Activated naive CD4-positive, alpha-beta T cell treated with Interleukin-2 at 50 U/mL for 16 hours (primary cell): ENCODE measurements around the gene KIF13A.
"Not testable (repeated sequence)": the region's sequence is repeated elsewhere in the genome, so short reads cannot be mapped to it uniquely, and the experiment has no call there.

Source experiments
- DNase-seq: peaks from one replicate; pipeline ENCODE4 v3.0.0-alpha.2; 2020

Gene KIF13A

DNA sequence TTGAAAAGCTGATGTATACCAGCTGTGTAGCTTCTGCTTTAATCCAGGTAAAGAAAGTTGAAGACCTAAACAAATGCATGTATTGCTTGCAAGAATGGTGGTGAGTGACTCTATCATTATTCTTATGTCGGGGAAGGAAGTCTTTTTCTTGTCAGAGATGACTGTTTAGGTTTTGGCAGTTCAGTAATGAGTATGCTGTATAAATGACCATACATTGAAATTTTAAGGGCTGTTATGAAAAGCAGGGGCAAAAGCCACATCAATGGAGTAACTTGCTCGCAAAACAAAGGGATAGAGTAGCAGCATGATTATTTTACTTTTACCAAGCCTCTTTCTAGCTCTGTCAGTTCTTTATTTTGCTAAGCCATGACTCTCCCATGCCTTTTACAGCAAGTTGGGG, 224.8 kb downstream of the KIF13A start:
- no peak for DNase-seq

DNA sequence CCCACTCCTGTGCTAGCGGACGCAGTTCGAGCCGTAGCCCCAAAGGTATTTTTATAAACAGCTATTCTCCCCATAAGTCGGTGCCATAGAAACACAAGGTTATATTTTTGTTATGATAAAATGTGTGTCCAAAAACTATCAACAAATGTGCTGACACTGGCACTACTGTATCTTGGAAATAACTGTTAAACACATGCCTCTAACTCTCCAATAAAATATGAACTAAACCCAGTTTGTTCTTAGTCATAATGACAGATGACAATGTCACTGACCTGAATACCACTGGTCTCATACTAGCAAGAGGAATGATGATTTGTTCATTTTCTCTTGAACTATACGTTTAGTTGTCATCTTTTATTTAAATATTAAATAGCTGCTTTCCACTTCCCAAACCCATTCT, 229.3 kb downstream of the KIF13A start:
- no peak for DNase-seq

DNA sequence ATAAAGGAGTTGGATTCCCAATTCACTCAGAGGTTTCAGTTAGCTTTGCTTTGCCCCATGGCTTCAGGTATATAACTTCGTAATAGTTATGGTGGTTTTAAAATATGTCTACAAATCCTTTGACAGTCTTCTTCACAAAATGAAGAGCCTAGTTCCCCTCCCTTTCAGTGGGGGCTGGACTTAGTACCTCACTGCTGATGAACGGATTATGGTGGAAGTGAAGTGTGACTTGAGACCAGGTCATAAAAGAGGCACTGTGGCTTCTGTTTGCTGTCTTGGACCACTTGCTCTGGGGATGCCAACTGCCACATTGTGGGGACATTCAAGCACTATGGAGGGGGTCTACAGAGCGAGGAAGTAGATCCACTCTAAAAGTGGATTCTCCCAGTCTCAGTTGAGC, 233.2 kb downstream of the KIF13A start:
- DNase-seq, result no peak

DNA sequence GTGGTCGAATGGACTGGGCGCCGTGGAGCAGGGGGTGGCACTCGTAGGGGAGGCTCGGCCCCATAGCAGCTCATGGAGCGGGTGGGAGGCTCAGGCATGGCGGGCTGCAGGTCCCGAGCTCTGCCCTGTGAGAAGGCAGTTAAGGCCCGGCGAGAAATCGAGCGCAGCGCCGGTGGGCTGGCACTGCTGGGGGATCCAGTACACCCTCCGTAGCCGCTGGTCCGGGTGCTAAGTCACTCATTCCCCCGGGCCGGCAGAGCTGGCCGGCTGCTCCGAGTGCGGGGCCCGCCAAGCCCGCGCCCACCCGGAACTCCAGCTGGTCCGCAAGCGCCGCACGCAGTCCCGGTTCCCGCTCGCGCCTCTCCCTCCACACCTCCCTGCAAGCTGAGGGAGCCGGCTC, 242.1 kb downstream of the KIF13A start:
- DNase-seq, result not testable (repeated sequence)

DNA sequence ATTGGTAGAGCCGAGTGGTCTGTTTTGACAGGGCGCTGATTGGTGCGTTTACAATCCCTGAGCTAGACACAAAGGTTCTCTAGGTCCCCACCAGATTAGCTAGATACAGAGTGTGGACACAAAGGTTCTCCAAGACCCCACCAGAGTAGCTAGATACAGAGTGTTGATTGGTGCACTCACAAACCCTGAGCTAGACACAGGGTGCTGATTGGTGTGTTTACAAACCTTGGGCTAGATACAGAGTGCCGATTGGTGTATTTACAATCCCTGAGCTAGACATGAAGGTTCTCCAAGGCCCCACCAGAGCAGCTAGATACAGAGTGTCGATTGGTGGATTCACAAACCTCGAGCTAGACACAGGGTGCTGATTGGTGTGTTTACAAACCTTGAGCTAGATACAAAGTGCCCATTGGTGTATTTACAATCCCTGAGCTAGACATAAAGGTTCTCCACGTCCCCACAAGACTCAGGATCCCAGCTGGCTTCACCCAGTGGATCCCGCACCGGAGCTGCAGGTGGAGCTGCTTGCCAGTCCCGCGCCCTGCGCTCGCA, 242.6 kb downstream of the KIF13A start:
- DNase-seq, result not testable (repeated sequence)

DNA sequence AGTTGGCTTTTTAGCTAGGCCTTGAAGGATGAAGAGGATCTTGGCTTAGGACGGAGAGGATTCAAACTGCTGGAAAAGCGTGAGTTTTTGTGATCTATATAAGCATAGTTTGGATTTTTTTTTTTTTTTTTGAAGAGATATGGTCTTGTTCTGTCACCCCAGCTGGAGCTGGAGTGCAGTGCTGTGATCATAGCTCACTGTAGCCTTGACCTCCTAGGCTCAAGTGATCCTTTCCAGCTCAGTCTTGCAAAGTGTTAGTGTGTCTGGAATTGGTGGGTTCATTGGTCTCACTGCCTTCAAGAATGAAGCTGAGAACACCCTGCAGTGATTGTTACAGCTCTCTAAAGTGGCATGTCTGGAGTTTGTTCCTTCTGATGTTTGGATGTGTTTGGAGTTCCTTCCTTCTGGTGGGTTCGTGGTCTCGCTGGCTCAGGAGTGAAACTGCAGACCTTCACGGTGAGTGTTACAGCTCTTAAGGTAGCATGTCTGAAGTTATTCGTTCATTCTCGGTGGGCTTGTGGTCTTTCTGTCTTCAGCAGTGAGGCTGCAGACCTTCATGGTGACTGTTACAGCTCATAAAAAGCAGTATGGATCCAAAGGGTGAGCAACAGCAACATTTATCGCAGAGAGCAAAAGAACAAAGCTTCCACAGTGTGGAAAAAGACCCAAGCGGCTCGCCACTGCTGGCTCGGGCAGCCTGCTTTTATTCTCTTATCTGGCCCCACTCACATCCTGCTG, 243.2 kb downstream of the KIF13A start:
- DNase-seq, result no peak

DNA sequence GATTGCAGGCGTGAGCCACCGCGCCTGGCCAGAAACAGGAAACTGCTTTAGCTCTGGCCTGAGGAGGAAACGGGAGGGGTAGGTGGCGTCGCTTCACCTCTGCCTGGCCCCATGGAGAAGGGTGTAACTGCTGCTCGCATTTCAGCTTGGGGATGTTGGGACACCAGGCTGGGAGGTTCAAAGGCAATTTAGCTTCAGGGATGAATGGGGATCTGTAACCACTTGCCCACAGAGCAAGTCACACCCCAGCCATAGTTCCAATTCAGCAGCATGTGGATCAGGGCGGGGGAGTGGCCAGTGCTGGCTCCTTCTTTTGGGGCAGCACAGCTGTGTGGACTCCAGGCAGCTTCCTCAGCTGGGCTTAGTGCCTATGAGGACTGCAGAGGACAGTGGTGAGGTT, 245.9 kb downstream of the KIF13A start:
- no peak for DNase-seq

DNA sequence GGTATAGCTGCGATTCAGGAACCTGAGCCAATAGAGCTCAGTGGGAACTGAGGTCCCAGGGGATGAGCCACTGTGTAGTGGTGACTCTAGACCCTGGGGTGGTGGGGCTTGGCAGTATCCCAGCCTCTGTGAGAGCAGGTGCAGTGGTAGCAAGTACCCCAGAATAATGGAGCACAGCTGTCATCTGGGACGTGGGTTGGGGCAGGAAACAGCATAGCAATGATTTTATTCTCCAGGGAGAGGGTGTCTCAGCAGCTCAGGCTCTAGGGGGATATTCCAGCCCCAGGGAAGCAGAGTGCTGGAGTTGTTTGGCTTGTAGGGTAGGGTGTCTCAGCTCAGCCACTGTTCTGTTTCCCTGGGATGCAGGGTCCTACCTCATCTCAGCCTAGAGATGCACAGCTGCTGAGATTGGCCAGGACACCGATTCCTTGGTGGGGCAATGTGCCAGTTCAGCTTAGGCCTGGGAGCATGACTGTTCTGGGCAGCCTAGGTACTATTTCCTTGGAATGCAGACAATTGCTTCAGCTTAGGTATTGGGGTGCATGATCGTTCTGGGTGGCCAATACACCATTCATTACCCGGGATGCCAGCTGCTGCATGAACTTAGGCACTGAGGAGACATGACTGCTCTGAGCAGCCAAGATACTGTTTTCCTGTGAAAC, 246.7 kb downstream of the KIF13A start:
- DNase-seq, result no peak

DNA sequence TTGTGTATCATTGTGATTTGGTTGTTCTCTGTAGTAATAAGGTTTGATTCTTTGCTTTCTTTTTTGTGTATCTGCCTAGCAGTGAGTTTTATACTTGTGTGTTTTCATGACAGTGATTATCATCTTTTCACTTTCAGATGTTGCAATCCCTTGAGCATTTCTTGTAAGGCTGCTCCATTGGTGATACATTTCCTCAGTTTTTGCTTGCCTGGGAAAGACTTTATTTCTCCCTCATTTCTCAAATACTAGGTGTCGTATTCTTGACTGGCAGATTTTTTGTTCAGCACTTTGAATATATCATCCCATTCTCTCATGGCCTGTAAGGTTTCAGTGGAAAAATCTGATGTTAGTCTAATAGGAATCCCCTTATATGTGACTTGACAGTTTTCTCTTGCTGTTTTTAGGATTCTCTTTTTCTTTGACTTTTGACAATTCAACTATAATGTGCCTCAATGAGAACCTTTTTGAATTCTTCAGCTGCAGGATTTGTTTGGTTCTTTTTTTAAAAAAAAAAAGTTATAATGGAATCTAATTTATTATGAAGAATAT, 249.7 kb downstream of the KIF13A start:
- no peak for DNase-seq

DNA sequence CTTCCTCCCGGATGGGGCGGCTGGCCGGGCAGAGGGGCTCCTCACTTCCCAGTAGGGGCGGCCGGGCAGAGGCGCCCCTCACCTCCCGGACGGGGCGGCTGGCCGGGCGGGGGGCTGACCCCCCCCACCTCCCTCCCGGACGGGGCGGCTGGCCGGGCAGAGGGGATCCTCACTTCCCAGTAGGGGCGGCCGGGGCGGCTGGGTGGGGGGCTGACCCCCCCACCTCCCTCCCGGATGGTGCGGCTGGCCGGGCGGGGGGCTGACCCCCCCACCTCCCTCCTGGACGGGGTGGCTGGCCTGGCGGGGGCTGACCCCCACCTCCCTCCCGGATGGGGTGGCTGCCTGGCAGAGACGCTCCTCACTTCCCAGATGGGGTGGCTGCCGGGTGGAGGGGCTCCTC, 252.1 kb downstream of the KIF13A start:
- DNase-seq, result not testable (repeated sequence)

DNA sequence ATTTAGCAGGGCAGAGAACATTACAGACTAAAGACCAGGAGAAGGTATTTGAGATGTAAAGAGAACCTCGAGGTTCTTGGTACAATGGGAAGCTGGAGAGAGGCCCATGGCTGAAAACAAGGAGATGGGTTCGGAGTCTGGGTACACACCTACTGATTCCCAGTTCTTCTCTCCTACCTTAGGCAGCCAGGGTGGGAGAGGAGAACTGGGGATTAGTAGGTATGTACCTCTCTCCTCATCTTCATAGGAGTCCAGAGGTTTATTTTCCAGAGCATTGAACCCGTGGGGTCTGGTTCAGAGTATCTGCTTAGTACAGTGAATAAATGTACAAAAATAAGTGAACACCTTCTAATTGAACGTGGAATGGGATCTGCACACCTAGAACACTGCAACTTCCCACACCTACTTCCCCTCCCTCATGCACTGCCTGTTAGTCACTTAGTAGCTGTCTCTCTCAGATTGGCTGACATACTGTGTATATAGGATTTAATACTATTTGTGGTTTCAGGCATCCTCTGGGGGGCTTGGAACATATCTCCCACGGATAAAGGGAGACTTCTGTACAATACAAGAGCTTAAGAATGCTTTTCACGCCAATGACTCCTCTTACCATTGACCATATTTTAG, 257.2 kb downstream of the KIF13A start:
- no peak for DNase-seq

DNA sequence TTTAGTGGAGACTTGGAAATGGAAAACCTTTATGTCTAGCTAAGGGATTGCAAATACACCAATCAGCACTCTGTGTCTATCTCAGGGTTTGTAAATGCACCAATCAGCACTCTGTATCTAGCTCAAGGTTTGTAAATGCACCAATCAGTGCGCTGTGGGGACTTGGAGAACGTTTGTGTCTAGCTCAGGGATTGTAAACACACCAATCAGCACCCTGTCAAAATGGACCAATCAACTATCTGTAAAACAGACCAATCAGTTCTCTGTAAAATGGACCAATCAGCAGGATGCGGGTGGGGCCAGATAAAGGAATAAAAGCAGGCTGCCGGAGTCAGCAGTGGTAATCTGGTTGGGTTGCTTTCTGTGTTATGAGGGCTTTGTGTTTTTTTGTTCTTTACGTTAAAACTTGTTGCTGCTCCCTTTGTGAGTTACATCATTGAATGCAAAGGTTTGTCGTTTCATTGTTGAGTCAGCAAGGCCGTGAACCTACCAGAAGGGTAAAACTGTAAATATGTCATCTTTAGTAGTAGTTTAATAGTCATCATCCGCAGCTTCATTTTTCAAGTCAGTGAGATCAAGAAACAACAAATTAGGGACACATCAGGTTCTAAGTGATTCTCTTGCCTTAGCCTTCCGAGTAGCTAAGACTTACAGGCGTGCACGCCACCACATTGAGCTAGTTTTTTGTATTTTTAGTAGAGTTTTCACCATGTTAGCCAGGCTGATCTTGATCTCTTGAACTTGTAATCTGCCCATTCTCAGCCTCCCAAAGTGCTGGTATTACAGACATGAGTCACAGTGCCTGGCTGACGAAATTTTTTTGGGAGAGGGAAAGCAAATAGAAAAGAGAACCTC, 258.0 kb downstream of the KIF13A start:
- no peak for DNase-seq

DNA sequence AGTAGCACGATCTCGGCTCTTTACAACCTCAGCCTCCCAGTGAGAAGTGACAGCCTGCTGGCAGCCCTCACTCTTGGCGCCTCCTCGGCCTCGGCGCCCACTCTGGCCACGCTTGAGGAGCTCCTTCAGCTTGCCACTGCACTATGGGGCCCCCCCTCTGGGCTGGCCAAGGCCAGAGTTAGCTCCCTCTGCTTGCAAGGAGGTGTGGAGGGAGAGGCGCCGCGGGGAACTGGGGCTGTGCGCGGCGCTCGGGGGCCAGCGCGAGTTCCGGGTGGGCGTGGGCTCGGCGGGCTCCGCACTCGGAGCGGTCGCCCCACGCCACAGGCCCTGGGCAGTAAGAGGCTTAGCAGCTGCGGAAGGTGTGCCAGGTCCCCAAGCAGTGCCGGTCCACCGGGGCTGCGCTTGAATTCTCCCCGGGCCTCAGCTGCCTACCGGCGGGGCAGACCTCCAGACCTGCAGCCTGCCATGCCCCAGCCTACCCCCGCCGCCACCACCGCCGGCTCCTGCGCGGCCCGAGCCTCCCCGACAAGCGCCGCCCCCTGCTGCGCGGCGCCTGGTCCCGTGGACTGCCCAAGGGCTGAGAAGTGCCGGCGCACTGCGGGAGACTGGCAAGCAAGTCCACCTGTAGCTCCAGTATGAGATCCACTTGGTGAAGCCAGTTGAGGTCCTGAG, 258.7 kb downstream of the KIF13A start:
- DNase-seq, result no peak

DNA sequence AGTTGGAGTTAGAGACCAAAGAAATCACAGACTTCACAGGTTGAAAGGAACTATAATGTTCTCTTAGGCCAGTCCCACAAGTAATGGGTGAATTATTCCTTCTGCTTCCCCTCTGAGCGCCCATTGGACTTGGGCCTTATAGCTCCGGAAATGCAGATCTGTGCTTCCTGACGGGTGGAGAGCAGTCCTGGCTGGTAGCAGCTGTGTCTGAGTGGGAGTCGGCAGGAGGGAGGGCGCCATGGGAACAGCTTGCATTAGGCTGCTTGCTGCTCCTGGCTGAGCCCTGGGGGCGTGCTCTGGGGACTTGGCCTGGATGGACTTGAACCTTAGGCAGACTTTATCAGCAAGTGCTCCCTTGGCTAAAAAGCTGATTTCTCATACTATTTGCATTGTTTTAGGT, 262.4 kb downstream of the KIF13A start:
- no peak for DNase-seq

DNA sequence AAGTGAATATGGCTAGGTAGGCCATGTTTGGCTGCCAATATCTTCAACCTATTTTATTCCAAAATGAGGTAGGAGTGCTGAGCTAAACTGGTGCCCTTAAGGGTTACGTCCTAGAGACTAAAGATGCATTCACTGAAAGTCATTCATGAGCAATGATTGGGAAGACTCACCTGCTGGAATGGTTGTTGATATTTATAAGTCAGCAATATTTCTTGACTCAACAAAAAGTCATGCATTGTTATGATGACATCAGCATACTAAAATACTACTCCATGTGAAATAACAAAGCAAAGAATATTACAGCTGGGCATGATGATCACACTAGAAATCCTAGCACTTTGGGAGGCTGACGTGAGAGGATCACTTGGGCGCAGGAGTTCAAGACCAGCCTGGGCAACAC, 263.1 kb downstream of the KIF13A start:
- DNase-seq, result no peak

DNA sequence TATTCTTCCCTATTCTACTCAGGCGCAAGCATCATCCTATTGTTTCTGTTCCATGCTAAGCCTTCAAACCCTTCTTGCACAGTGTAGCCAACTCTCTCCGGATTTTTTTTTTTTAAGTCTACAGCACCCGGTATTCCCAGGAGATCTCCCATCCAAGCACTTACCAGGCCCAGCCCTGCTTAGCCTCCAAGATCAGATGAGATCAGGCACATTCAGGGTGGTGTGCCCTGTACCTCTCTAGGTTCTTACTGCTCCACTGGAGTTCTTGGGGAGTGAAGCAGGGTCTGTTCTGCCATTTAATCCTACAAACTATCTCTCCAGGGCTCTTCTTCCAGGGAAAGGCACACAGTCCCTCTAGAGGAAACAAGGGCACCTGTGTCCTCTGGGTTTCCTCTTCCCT, 265.8 kb downstream of the KIF13A start:
- DNase-seq, result no peak

DNA sequence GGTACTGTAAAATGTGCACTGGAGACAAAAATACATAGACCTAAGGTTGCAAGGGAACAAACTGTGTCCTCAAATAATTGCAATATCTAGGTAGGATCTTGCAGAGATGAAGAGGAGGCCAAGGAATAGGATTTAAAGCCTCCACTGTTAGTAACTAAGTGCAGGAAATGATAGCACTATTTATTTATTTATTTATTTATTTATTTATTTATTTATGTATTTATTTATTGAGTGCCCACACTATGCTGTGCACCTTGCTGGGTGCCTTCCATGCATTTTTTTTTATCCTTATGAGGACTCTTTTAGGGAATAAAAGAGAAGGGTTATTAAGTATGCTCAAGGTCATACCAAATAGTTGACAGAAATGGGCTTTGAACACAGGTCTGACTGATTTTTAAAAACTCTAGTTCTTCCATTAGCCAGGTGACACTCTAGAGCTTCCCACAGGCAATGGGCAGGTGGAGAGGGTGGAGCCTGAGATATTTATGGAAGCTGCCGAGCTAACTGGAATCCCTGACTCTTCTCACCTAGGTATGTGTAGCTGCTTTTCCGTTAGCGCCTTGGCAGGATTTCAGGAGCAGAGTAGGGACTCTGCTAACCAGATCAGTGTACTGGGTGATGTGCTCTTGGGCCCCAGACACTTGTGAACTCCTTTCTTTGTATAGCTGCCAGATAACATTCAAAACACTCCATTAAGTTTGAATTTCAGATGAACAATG, 268.0 kb downstream of the KIF13A start:
- DNase-seq, result no peak

DNA sequence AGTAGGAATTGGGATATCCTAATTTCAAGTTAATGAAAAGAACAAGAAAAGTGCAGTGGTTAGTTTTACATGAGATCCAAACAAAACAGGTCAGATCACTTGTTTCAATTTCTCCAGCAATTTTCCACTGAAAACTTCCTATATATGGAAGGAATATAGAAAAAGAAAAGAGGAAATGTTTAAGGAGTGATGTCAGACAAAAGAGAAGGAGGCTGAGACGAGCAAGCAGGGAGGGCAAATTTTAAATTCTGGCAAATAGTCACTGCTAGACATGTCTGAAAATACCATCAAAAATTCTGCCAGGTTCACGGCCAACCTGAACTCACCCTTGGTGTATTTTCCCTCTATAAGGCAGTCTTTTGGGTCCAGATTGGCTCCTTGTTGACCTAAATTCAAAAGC, 271.2 kb downstream of the KIF13A start:
- DNase-seq, result no peak

DNA sequence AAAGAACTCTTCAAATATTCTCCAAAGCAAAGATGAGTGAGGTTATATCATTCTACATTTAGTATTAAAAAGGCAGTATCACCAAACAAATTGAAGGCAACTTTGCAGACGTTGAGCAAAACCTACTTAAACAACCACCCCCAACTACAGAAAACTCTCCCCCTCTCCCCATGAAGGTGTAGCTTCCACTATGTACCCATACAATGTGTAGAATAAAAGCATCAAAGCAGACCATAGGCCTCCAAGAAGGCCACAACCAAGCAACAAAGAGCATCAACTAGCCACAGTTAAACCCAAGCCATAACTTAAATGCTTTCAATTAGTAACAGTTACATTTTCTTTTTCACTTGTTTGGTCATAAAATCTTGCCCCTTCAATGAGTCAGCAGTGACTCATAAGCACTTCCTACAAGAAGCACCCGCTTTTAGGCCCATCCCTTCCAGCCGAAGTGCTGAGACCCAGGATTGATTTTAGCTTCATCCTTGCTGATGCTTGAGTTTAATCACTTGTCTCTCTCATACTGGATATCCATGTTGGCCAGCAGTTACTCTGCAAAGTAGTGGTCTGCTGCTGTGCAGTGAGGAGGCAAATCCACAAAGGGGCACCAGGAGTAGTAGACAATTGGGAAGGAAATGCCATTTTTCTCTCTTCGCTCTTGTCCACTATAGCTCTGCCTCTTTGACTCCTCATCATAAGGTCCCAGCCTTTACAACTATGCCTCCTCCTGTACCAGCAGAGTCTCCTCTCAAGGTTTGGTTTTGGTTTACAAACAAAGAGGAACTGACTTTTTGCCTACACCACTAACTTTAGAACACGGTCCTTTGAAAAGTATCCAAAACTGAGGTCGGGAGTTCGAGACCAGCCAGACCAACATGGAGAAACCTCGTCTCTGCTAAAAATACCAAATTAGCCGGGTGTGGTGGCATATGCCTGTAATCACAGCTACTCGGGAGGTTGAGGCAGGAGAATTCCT, 272.3 kb downstream of the KIF13A start:
- peak; percentile 42 for DNase-seq

DNA sequence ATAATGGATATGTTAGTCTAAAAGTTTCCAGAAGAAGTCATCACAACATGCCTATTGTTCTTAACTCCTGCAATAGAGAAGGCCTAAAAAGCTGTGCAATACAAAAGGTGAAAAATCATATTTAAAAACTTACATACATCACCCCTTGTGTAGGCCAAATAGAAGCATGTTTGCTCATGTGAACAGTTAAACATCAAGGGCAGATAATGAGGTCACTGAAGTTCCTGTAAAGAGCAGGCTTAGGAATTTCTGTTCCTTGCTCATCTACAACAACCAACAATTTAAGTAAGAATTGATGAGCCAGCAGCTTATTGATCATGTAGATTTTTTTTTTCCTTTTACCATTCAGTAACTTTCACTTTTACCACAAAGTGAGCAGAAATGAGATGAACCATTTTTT, 273.3 kb downstream of the KIF13A start:
- DNase-seq, result no peak
